Esophagus muscularis mucosa (tissue), 3 donors: ENCODE measurements around the gene PCBP3.
A peak's percentile ranks its signal among the peaks of the same experiment; 100 is the strongest.

Experiments used
- POLR2A ChIP-seq: fragments of 450-650 bp; IDR thresholded peaks from one replicate; pipeline ENCODE4 v1.6.1; 2017; ENCODE audit warnings: antibody characterized with exemption, moderate library complexity, mild to moderate bottlenecking, low read depth
- POLR2AphosphoS5 ChIP-seq, 2 donors: sonication (generic); formaldehyde crosslinking; IDR thresholded peaks; one replicate each; pipeline ENCODE4 v1.6.1; 2017; ENCODE audit warnings: antibody characterized with exemption in 2 of 2
- TF ChIP-seq, protein P1 (sequence below), 3 experiments: fragments of 200-600 bp in 2 of 3; fragments of 450-650 bp in 1 of 3; sonication (generic) in 2 of 3; IDR thresholded peaks; one replicate each; pipeline ENCODE4 v1.5.1; 2017 to 2019; ENCODE audit warnings: antibody characterized with exemption in 3 of 3, mild to moderate bottlenecking in 2 of 3, moderate library complexity in 1 of 3

DNA sequence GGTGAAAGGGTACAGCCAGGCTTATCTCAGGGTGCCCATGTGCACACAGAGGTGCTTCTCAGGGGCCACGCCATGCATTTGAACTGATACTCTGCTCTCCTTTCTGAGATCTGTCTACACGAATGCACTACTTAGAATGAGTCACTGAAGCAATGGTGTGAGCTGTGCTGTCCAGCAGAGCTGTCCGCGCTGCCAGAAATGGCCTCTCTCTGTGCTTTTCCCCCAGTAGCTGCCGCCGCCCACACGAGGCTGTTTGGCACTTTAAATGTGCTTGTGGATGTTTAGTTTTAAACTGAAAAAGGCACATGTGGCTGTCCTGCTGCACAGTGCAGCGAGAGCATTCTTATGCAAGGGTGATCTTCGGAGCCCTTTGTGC is 250.9 kb downstream of the PCBP3 start:
- TF ChIP-seq POLR2AphosphoS5 (IDR thresholded peaks at IDR 0.05) (peak in 1 of 2 donors; percentile 25), POLR2A (no peak)
- TF ChIP-seq, protein P1, sequence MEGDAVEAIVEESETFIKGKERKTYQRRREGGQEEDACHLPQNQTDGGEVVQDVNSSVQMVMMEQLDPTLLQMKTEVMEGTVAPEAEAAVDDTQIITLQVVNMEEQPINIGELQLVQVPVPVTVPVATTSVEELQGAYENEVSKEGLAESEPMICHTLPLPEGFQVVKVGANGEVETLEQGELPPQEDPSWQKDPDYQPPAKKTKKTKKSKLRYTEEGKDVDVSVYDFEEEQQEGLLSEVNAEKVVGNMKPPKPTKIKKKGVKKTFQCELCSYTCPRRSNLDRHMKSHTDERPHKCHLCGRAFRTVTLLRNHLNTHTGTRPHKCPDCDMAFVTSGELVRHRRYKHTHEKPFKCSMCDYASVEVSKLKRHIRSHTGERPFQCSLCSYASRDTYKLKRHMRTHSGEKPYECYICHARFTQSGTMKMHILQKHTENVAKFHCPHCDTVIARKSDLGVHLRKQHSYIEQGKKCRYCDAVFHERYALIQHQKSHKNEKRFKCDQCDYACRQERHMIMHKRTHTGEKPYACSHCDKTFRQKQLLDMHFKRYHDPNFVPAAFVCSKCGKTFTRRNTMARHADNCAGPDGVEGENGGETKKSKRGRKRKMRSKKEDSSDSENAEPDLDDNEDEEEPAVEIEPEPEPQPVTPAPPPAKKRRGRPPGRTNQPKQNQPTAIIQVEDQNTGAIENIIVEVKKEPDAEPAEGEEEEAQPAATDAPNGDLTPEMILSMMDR (IDR thresholded peaks at IDR 0.05) = peak in 1 of 3 experiments; percentile 10
